Measurements from ENCODE around the gene CNKSR2. TPM values are rescaled to one million over a fixed set of nuclear protein-coding genes. Genes with fewer than 3 reads are reported as not detected.

Gene CNKSR2
- total RNA-seq, 1 donor from 2014 or later: 18.5 TPM

DNA sequence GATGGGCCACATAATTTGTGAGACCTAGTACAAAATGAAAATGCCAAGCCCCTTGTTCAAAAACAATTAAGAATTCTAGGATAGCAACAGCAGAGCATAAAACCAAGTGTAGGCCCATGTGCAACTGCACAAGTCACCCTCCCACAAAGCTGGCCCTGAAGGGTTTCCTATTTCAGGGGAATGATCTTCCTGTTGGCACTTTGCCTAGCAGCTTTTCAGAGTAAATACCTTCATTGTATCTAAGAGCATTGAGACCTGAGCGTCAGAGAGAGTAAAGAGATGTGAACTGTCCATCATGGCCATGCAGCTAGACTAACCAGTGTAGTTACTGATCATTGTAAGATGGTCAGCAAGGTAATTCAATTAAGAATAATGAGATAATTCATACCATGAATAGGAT lies 113.6 kb downstream of the CNKSR2 start:
- no peaks in the 10 kb centered on the region for H3K9me3 Mint-ChIP-seq (ENCODE audit: unreplicated experiment)
- H3K4me1 Mint-ChIP-seq (ENCODE audit: low read depth, unreplicated experiment): no peaks in the 10 kb centered on the region
- no peak overlapping the region for H3K4me3 Mint-ChIP-seq (ENCODE audit: unreplicated experiment)
- DNase-seq: no peak
- TF ChIP-seq, protein P1, sequence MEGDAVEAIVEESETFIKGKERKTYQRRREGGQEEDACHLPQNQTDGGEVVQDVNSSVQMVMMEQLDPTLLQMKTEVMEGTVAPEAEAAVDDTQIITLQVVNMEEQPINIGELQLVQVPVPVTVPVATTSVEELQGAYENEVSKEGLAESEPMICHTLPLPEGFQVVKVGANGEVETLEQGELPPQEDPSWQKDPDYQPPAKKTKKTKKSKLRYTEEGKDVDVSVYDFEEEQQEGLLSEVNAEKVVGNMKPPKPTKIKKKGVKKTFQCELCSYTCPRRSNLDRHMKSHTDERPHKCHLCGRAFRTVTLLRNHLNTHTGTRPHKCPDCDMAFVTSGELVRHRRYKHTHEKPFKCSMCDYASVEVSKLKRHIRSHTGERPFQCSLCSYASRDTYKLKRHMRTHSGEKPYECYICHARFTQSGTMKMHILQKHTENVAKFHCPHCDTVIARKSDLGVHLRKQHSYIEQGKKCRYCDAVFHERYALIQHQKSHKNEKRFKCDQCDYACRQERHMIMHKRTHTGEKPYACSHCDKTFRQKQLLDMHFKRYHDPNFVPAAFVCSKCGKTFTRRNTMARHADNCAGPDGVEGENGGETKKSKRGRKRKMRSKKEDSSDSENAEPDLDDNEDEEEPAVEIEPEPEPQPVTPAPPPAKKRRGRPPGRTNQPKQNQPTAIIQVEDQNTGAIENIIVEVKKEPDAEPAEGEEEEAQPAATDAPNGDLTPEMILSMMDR (IDR thresholded peaks at IDR 0.05; ENCODE audit: partially characterized antibody, unreplicated experiment): no peak
- no peaks in the 10 kb centered on the region for H3K27me3 Mint-ChIP-seq (ENCODE audit: unreplicated experiment)
- no peak overlapping the region for H3K27ac Mint-ChIP-seq (ENCODE audit: unreplicated experiment)
- H3K36me3 Mint-ChIP-seq (ENCODE audit: unreplicated experiment): no peaks in the 10 kb centered on the region

DNA sequence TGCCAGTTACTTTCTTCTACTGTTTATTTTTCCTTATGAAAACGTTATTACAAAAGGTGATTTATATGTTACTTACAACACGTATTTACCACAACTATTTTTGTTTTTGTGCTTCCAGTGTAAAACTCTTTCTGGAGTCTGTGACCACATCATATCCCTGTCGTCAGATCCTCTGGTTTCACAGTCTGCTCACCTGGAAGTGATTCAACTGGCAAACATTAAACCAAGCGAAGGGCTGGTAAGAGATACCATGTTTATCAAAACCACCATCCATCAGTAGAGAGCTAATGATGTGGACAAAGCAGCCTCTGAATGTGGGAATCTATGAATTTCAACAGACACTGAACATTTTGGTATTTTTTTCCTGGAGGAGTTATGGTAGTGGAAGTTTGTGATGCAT lies 116.1 kb downstream of the CNKSR2 start:
- Mint-ChIP-seq H3K9me3 (ENCODE audit: unreplicated experiment) (no peaks in the 10 kb centered on the region), H3K27me3 (ENCODE audit: unreplicated experiment) (no peaks in the 10 kb centered on the region), H3K4me3 (ENCODE audit: unreplicated experiment) (no peak overlapping the region), H3K27ac (ENCODE audit: unreplicated experiment) (no peak overlapping the region), H3K36me3 (ENCODE audit: unreplicated experiment) (no peaks in the 10 kb centered on the region), H3K4me1 (ENCODE audit: low read depth, unreplicated experiment) (peaks cover 1% of the 10 kb centered on the region)
- TF ChIP-seq, protein P1 (IDR thresholded peaks at IDR 0.05; ENCODE audit: partially characterized antibody, unreplicated experiment): no peak
- no peak for DNase-seq

DNA sequence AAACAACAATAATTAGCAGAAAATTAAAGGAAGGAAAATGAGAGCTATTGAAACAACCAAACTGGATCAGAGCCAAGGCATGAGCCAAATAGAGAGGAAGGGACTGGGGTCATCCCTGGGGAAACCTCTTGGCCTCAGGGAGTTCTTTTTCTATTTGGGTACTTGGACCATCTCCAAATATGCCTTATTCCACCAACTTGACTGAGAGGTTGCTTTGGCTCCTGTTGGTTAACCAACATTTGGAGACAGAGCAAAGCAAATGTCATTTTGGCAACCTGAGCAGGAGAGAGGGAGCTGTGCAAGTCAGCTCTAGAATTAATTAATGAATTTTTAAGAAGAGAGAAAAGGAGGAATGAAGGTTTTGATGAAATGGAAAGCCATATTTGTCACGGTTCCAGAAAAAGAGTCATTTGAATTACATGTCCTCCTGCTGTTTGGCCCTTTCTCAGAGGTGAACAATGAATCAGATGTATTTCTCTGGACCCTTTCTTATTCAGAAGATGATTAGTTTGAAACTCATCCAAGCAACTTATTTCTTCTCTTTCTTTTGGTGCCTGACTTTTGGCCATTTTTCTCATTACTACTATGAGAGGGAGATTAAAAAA lies 119.1 kb downstream of the CNKSR2 start:
- Mint-ChIP-seq H3K27me3 (ENCODE audit: unreplicated experiment) (no peaks in the 10 kb centered on the region), H3K27ac (ENCODE audit: unreplicated experiment) (no peak overlapping the region), H3K4me1 (ENCODE audit: low read depth, unreplicated experiment) (peaks cover 1% of the 10 kb centered on the region), H3K36me3 (ENCODE audit: unreplicated experiment) (no peaks in the 10 kb centered on the region), H3K9me3 (ENCODE audit: unreplicated experiment) (no peaks in the 10 kb centered on the region), H3K4me3 (ENCODE audit: unreplicated experiment) (no peak overlapping the region)
- no peak for DNase-seq
- TF ChIP-seq, protein P1 (IDR thresholded peaks at IDR 0.05; ENCODE audit: partially characterized antibody, unreplicated experiment): no peak

DNA sequence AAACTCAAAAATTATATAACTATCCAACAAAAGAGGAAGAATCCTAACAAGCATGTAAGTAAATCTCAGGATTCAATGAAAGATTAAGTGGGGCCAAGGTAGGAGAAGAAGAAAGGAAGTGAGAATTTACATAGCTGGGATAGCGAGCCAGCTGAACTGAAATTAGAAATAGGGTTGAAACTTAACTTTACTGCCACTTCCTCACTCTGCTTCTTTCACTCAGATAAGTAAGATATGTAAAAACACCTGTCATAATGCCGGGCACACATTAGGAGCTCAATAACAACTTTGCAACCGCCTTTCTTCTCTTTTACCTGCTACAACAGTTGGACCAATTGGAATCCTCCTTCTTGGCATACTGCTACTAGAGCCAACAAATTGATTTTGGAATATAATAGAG lies 129.4 kb downstream of the CNKSR2 start:
- Mint-ChIP-seq H3K9me3 (ENCODE audit: unreplicated experiment) (no peaks in the 10 kb centered on the region), H3K4me1 (ENCODE audit: low read depth, unreplicated experiment) (no peaks in the 10 kb centered on the region), H3K36me3 (ENCODE audit: unreplicated experiment) (no peaks in the 10 kb centered on the region), H3K4me3 (ENCODE audit: unreplicated experiment) (no peak overlapping the region), H3K27ac (ENCODE audit: unreplicated experiment) (no peak overlapping the region), H3K27me3 (ENCODE audit: unreplicated experiment) (no peaks in the 10 kb centered on the region)
- no peak for DNase-seq
- TF ChIP-seq, protein P1 (IDR thresholded peaks at IDR 0.05; ENCODE audit: partially characterized antibody, unreplicated experiment): no peak

DNA sequence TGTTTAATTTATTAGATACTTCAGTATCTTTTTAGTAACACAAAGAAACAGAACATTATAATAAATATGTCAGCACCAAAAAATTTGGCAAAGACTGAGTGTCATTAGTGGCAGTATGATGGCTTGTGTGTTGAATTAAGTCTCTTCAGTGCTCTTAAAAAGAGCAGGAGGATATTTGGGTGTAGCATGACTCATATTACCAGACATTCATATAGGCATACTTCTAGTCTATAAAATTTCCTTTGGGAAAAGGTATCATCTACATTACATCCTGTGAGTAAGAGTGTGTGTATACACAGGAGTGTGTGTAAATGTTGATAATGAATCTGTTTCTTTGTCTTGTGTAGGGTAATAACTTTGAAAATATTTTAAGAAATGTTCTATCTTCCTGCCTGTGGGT lies 135.7 kb downstream of the CNKSR2 start:
- Mint-ChIP-seq H3K27me3 (ENCODE audit: unreplicated experiment) (no peaks in the 10 kb centered on the region), H3K36me3 (ENCODE audit: unreplicated experiment) (no peaks in the 10 kb centered on the region), H3K4me1 (ENCODE audit: low read depth, unreplicated experiment) (no peaks in the 10 kb centered on the region), H3K9me3 (ENCODE audit: unreplicated experiment) (no peaks in the 10 kb centered on the region), H3K27ac (ENCODE audit: unreplicated experiment) (no peak overlapping the region), H3K4me3 (ENCODE audit: unreplicated experiment) (no peak overlapping the region)
- DNase-seq: no peak
- TF ChIP-seq, protein P1 (IDR thresholded peaks at IDR 0.05; ENCODE audit: partially characterized antibody, unreplicated experiment): no peak
